Hepatocyte (in vitro differentiated cells): Measurements from ENCODE around the gene CDK14. TPM values are rescaled to one million over a fixed set of nuclear protein-coding genes. Genes with fewer than 3 reads are reported as not detected.

Source experiments
- DNase-seq: peaks from one replicate; pipeline ENCODE4 v3.0.0-alpha.2; 2016; ENCODE audit warnings: low spot score
- H2AFZ ChIP-seq: fragments of 200-600 bp; sonication (generic); 2 replicates; pipeline ENCODE4 v1.6.0; 2016; ENCODE audit warnings: antibody characterized with exemption, mild to moderate bottlenecking
- H3K27ac ChIP-seq: fragments of 200-600 bp; sonication (generic); 2 replicates; pipeline ENCODE4 v1.5.1; 2016; ENCODE audit warnings: mild to moderate bottlenecking
- H3K27me3 ChIP-seq: fragments of 200-600 bp; sonication (generic); 2 replicates; pipeline ENCODE4 v1.6.1; 2016
- H3K36me3 ChIP-seq: fragments of 200-600 bp; sonication (generic); replicated peaks from 2 replicates; pipeline ENCODE4 v1.5.1; 2016; ENCODE audit warnings: low read depth; ENCODE audit not compliant: insufficient read depth
- H3K4me1 ChIP-seq: fragments of 200-600 bp; sonication (generic); 2 replicates; pipeline ENCODE4 v1.5.1; 2016; ENCODE audit warnings: mild to moderate bottlenecking, moderate library complexity; ENCODE audit not compliant: insufficient read depth
- H3K4me2 ChIP-seq: fragments of 200-600 bp; sonication (generic); 2 replicates; pipeline ENCODE4 v1.6.0; 2016
- H3K4me3 ChIP-seq: fragments of 200-600 bp; sonication (generic); 2 replicates; pipeline ENCODE4 v1.5.1; 2016; ENCODE audit warnings: mild to moderate bottlenecking
- H3K79me2 ChIP-seq: fragments of 200-600 bp; sonication (generic); 2 replicates; pipeline ENCODE4 v1.6.0; 2017; ENCODE audit warnings: mild to moderate bottlenecking
- H3K9me2 ChIP-seq: fragments of 200-600 bp; sonication (generic); replicated peaks from 2 replicates; pipeline ENCODE4 v1.6.0; 2017; ENCODE audit warnings: mild to moderate bottlenecking; ENCODE audit not compliant: insufficient read depth
- H3K9me3 ChIP-seq: fragments of 200-600 bp; sonication (generic); 2 replicates; pipeline ENCODE4 v1.5.1; 2016; ENCODE audit warnings: low read depth, mild to moderate bottlenecking
- H4K20me1 ChIP-seq: fragments of 200-600 bp; sonication (generic); 2 replicates; pipeline ENCODE4 v1.6.0; 2016; ENCODE audit warnings: mild to moderate bottlenecking; ENCODE audit not compliant: insufficient read depth, poor library complexity, severe bottlenecking
- CTCF ChIP-seq: fragments of 200-600 bp; sonication (generic); IDR thresholded peaks from 2 replicates; pipeline ENCODE4 v1.5.1; 2016; ENCODE audit warnings: antibody characterized with exemption, mild to moderate bottlenecking; ENCODE audit not compliant: poor library complexity
- EZH2 ChIP-seq: fragments of 200-600 bp; sonication (generic); IDR thresholded peaks from 2 replicates; pipeline ENCODE4 v1.6.1; 2016; ENCODE audit warnings: antibody characterized with exemption, mild to moderate bottlenecking, borderline replicate concordance
- EZH2phosphoT487 ChIP-seq: fragments of 200-600 bp; sonication (generic); IDR thresholded peaks from one replicate; pipeline ENCODE4 v1.6.1; 2018; ENCODE audit warnings: antibody characterized with exemption, mild to moderate bottlenecking, low read depth, moderate library complexity; ENCODE audit not compliant: unreplicated experiment, severe bottlenecking
- WGBS: methylation state at CpG from one replicate; pipeline ENCODE4 v1.1.6; 2016; ENCODE audit warnings: low lambda C conversion rate; ENCODE audit errors: missing lambda C conversion rate; 5-methylcytosine and 5-hydroxymethylcytosine counted together
- polyA plus RNA-seq: library from polyadenylated mRNA; unstranded; fragments of >200 nt; fragmentation: Nextera tagmentation; extraction: Ambion mirVana; gene quantifications from 2 replicates; pipeline ENCODE4 v1.2.1, GENCODE V29; 2016
- total RNA-seq: library from RNA; depleted of rRNA; stranded (reverse); fragments of >200 nt; gene quantifications from 2 replicates; pipeline ENCODE4 v1.2.3, GENCODE V29; 2014

CDK14 gene
- total and polyA plus RNA-seq, 2 experiments from 2014 or later: 8.6 to 23.5 TPM

GRCh38 chr7:91005841-91006240 is 409.7 kb downstream of the CDK14 start:
- 95% methylated on average over 9 of the region's 9 CpGs for WGBS
- no peaks in the 10 kb centered on the region for H3K36me3 ChIP-seq
- H4K20me1 ChIP-seq: no peaks in the 10 kb centered on the region
- H3K4me2 ChIP-seq: no peak overlapping the region
- no peaks in the 10 kb centered on the region for H3K79me2 ChIP-seq
- no peak overlapping the region for H3K4me3 ChIP-seq
- no peaks in the 10 kb centered on the region for H3K9me3 ChIP-seq
- H3K9me2 ChIP-seq: no peaks in the 10 kb centered on the region
- no peak for DNase-seq
- no peak for TF ChIP-seq EZH2phosphoT487
- no peak for TF ChIP-seq EZH2
- no peak for TF ChIP-seq CTCF
- H3K4me1 ChIP-seq: no peaks in the 10 kb centered on the region
- H3K27me3 ChIP-seq: no peaks in the 10 kb centered on the region
- no peak overlapping the region for H3K27ac ChIP-seq
- H2AFZ ChIP-seq: no peak overlapping the region

GRCh38 chr7:91007371-91007770 is 411.2 kb downstream of the CDK14 start:
- no peaks in the 10 kb centered on the region for H3K9me2 ChIP-seq

DNA sequence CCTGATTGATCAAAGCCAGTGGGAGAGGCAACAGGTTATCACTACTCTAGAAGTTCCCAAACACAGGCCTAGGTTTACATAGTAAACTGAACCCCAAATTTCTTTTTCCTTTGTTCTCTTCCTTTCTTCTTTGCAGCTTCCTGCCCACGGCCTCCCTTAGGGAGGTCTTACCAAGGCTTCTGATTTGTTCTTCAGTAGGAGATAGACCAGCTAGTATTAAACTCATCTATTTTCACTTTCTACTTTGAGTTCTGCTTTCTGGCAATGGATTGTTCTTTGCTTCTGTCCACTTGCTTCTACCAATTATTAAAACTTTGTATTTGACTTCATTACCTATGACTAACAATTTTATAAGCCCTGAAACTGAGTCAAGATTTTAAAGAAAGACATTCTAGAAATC is 417.0 kb downstream of the CDK14 start:
- Histone ChIP-seq H3K9me2 (no peaks in the 10 kb centered on the region), H3K4me3 (no peak overlapping the region), H4K20me1 (no peaks in the 10 kb centered on the region), H2AFZ (no peak overlapping the region), H3K4me1 (no peaks in the 10 kb centered on the region), H3K27me3 (no peaks in the 10 kb centered on the region), H3K27ac (no peak overlapping the region), H3K4me2 (no peak overlapping the region), H3K36me3 (no peaks in the 10 kb centered on the region), H3K79me2 (no peaks in the 10 kb centered on the region), H3K9me3 (no peaks in the 10 kb centered on the region)
- DNase-seq: no peak
- WGBS: 90% methylated on average over 1 of the region's 1 CpG
- no peak for TF ChIP-seq CTCF
- TF ChIP-seq EZH2phosphoT487: no peak
- no peak for TF ChIP-seq EZH2

More at GRCh38 chr7:91007371-91007770, 411.2 kb downstream of the CDK14 start:
- Histone ChIP-seq H3K79me2 (no peaks in the 10 kb centered on the region), H3K27ac (no peak overlapping the region), H3K9me3 (no peaks in the 10 kb centered on the region), H4K20me1 (no peaks in the 10 kb centered on the region), H3K36me3 (no peaks in the 10 kb centered on the region), H3K27me3 (no peaks in the 10 kb centered on the region), H3K4me2 (no peak overlapping the region), H3K4me3 (no peak overlapping the region), H2AFZ (no peak overlapping the region), H3K4me1 (no peaks in the 10 kb centered on the region)
- TF ChIP-seq EZH2: no peak
- TF ChIP-seq CTCF: no peak
- no peak for TF ChIP-seq EZH2phosphoT487
- WGBS: 72% methylated on average over 1 of the region's 1 CpG
- no peak for DNase-seq
